ENCODE measurements around the gene SPATA21.

Gene SPATA21

GRCh38 chr1:16450863-16451481 lies 13.7 kb upstream of the SPATA21 start:
- no peak for DNase-seq

DNA sequence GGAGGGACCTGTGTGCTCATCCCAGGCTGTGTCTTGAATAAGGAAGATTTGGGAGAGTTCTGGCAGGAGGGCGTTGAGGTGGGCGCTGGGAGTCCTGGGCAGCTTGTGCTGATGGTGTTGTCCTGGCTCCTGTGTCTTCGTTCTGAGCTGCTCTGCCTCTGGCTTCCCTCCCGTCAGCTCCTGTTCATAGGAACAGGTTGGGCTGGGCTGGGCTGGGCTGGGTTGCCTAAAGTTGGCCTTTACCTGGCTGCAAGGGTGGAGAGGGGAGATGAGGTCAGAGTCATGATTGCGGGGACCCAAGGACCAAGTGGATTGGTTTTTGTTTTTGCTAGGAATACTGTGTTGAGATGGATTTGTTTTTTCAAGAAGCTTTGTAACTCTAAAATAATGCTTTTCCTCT lies 12.4 kb upstream of the SPATA21 start:
- DNase-seq = no peak

- DNase-seq = no peak
These were observed 11.8 kb upstream of the SPATA21 start for GRCh38 chr1:16449065-16449464.

- DNase-seq = no peak
These were observed 10.4 kb upstream of the SPATA21 start for GRCh38 chr1:16447641-16448040.

DNA sequence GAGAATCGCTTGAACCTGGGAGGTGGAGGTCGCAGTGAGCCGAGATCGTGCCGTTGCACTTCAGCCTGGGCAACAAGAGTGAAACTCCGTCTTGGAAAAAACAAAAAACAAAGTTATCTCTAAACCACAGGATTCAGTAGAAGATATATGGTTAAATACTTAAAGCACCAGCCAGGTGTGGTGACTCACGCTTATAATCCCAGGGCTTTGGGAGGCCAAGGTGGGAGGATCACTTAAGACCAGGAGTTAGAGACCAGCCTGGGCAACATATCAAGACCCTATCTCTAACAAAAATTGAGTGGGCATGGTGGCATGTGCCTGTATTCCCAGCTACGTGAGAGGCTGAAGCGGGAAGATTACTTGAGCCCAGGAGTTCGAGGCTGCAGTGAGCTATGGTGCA lies 8.9 kb upstream of the SPATA21 start:
- no peak for DNase-seq

GRCh38 chr1:16445052-16445451 lies 7.8 kb upstream of the SPATA21 start:
- DNase-seq = no peak

DNA sequence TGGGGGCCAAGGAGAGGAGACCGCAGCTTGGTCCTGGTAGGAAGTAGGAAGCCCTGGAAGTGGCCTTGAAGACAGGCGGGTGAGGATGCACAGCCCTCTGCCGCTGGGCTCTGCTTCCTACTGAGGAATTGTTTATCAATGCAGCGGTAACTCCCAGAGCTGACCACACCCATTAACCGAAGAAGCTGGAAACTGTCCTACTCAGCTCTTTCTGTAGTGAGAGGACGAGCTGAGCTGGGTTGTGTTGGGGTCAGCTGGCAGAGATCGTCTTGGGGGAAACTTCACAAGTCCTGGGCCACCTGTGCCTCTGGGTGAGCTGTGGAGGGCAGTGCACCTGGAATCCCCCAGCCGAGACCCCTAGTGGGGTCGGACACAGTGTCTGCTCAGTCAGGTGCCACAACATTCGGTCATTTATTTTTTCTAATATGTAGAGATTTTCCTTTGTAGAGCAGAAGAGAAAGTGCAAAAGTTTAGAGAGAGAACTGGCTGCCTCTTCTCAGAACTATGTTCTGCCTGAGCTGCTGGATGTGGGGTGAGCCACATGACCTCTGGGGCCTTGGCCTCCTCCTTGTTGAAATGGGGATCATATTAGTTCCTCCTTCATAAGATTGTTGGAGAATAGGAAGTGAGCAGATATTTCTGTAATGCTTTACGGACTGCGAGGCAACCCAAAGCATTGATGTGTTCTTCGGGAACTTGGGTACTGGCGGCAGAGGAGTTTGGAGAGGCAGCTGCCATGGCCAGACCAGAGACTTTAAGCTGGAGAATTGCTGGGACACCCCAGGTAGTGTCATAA lies 6.9 kb upstream of the SPATA21 start:
- no peak for DNase-seq

- DNase-seq = no peak
These were observed 5.7 kb upstream of the SPATA21 start for GRCh38 chr1:16442941-16443340.

DNA sequence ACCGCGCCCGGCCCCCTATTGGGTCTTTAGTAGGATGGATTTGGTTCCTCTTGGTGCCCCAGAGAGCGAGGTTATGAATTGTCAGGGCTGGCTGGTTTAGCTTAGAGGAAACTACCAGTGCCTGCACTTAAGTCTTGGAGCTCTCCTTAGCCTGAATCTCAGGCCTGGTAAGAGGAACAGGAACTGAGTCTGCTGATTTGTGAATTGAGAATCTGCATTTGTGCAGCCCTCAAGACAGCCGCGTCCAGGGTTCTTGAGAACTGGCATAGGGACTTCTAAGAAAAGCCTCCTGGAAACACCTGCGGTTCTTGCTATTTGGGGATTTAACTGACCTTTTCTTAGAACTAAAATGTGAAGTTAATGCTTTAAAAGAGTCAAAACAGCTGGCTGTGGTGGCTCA lies 5.0 kb upstream of the SPATA21 start:
- DNase-seq = no peak

DNA sequence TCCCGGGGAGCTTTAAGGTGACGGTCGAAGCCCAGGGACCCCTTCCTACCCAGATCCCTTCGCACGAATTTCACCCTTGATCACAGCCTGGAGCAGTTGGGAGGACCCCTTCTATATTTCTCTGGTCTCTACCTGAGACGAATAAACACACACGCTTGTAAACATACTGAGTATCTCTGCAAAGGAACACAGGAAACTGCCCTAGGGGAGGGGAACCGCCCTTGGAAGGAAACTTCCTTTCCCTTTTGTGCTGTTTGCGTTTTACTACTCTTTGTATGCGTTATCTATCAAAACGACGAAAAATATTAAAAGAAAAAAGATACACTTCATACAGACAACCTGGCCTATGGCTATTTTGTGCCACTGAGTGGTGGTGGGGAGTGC lies 4.0 kb upstream of the SPATA21 start:
- DNase-seq = no peak

- DNase-seq = peak; percentile 88 to 96
These were observed 3.5 kb upstream of the SPATA21 start, which contains the start of gene NECAP2 for GRCh38 chr1:16440470-16441281. NECAP2 (plus strand) TSS chr1:16440724; CDS start chr1:16440762, 38 bp downstream.

DNA sequence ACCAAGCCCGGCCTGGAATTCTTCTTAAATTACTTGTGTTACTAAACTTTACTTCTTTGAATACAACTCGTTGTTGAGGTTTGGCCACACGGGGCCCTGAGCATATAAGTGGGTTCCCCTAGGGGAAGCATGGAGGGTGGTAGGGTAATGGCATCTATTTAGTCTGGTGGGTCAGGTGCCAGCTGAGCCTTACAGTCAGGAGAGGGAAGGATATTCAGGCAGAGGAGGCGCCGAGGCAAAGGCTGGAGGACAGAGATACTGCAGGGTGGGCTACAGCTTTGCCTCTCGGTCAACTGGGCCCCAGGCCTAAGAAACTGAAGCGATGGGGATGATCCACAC lies 2.9 kb upstream of the SPATA21 start:
- DNase-seq = no peak

DNA sequence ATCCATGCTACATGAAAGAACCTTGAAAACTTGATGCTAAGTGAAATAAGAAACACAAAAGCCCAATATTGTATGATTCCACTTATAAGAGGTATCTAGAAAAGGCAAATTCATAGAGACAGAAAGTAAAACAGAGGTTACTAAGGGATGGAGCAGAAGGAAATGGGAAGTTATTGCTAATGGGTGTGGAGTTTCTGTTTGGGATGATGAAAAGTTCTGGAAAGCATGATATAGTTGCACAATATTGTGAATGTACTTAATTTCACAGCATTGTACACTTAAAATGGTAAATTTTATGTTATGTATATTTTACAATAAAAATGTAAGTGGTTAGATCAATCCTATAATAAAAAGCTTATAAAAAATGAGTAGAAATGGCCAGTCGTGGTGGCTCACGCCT lies 1.7 kb upstream of the SPATA21 start:
- DNase-seq = no peak

DNA sequence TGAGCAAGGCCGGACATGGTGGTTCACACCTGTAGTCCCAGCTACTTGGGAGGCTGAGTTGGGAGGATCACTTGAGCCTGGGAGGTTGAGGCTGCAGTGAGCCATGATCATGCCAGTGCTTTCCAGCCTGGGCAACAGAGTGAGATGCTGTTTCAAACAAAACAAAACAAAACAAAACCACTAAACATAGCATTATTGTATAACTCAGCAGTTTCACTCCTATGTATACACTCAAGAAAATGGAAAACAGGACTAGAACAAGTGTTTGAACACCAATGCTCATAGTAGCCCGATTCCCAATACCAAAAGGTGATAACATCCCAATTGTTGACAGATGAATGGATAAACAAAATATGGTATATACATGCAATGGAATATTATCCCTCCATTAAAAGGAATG lies 1.3 kb upstream of the SPATA21 start:
- no peak for DNase-seq

- DNase-seq = no peak
These were observed 2.7 kb downstream of the SPATA21 start for GRCh38 chr1:16434501-16434900.

- DNase-seq = no peak
These were observed 3.2 kb downstream of the SPATA21 start for GRCh38 chr1:16434007-16434406.

- DNase-seq = no peak
These were observed 4.2 kb downstream of the SPATA21 start for GRCh38 chr1:16433030-16433429.

GRCh38 chr1:16430606-16431005 lies 6.6 kb downstream of the SPATA21 start:
- no peak for DNase-seq

DNA sequence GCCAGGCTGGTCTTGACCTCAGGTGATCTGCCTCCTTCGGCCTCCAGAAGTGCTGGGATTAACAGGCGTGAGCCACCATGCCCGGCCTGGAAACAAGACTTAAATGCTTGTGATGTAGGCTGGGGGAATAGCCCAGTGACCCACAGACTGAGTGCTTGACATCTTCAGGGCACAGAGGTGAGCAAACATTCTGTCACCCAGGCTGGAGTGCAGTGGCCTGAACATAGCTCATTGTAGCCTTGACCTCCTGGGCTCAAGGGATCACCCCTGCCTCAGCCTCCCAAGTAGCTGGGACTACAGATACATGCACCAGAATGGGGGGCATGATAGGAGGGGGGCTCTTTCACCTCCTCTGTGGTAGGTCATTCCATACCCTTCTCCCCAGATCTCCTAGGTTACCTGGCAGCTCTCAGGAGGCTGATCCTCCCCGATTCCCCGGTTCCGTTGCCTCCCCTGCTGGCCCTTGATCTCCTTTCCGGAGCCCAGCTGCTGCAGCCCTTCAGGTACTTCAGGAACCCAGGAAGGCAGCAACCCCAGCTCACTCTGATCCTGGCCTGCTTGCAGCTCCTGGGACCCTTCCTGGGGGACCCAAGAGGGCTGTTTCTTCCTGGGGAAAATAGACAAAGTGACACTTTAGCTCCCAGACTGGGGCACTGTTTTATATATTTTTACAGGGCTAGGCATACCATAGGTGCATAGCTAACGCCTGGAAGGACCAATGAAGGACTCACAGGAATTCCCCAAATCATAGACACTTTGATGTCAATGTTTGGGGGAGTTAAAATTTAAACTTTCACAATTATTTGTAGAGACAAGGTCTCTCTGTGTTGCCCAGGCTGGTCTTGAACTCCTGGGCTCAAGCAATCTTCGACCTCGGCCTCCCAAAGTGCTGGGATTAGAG lies 11.8 kb downstream of the SPATA21 start:
- DNase-seq = no peak

DNA sequence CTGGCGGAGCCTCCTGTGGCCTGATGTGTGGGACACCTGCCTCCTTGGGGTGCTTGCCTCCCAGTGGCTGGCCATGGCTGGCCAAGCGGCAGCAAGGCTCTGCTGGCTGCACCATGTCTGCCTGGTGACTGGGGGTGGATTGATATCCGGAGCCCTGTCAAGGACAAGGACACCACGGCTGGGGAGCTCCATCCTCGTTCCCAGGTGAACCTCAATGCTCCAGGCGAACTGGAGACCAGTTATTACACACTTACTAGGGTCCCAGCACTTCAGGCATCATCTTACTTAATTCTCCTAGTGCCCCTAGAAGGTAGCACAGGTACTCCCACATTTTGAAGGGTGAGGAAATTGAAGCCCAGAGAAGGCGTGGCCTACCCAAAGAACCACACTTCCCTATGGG lies 15.2 kb downstream of the SPATA21 start:
- DNase-seq = no peak

DNA sequence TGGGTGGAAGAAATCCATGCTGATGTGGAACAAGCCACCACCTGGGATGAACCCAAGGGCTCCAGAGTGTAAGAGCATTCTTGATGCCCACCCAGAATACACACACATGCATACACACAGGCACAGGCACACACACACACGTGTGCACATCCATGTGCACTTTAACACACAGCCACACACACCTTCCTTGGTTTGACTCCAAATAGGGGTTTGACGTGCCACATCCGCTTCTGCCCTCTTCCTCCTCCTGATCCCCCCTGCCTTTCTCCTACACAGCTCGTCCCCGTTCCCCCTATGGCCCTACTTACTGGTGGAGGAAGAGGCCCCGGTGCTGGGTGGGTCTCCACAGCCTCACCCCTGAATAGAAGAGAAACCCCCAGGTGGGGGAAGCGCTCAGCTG lies 16.0 kb downstream of the SPATA21 start:
- no peak for DNase-seq

DNA sequence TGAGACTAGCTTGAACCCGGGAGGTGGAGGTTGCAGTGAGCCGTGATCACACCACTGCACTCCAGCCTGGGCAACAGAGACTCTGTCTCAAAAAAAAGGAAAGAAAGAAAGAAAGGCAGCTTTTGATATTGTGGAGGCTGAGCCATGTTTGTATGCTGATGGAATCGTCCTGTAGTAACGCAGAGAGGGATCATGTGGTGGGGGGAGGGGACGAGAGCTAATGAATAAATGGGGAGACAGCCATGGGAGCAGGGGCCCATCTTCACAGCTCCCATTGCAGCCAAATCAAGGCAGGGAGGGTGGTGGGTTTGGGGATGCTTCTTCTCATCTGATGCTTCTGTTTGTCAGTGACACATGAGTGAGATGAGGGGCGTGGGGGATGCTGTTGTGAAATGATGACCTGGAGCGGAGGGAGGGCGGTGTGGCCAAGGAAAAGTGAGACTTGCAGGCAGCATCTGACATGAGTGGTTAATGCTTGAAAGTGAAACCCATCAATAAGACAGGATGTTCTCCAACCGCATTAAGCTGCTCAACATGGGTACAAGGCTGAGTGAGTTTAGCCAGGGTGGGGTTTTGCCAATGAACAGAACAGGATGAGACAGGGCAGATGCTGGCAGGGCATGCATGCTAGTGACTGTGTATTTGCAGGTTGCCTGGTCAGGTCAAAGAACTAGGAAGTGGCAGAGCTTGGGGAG lies 16.7 kb downstream of the SPATA21 start:
- peak; percentile 29 to 53 for DNase-seq
